Mononuclear cell (primary cell): ENCODE results near the gene MMP2. TPM values are rescaled to one million over a fixed set of nuclear protein-coding genes. Genes with fewer than 3 reads are reported as not detected.

Source experiments
- H3K27me3 ChIP-seq: 2 replicates; pipeline ENCODE4 v1.6.0; 2011; ENCODE audit warnings: low read length, control low read depth; ENCODE audit not compliant: insufficient read depth
- H3K4me1 ChIP-seq: 2 replicates; pipeline ENCODE4 v1.5.1; 2011; ENCODE audit warnings: mild to moderate bottlenecking, low read length, control low read depth; ENCODE audit not compliant: insufficient read depth
- H3K4me3 ChIP-seq: 2 replicates; pipeline ENCODE4 v1.5.1; 2011; ENCODE audit warnings: mild to moderate bottlenecking, low read length, moderate library complexity
- H3K9me3 ChIP-seq: 2 replicates; pipeline ENCODE4 v1.5.1; 2011; ENCODE audit warnings: low read depth, mild to moderate bottlenecking, control low read depth, low read length
- total RNA-seq: library from RNA; depleted of rRNA; stranded (reverse); fragments of >200 nt; gene quantifications from one replicate; pipeline ENCODE4 v1.2.3, GENCODE V29; 2012

MMP2 gene
- total RNA-seq, 1 donor: 0.10 TPM

GRCh38 chr16:55496509-55497145, 17.6 kb downstream of the MMP2 start:
- H3K9me3 ChIP-seq: no peaks in the 10 kb centered on the region
- no peaks in the 10 kb centered on the region for H3K27me3 ChIP-seq
- H3K4me3 ChIP-seq: no peak overlapping the region
- peaks cover 9% of the 10 kb centered on the region for H3K4me1 ChIP-seq

GRCh38 chr16:55497558-55497957, 18.6 kb downstream of the MMP2 start:
- H3K9me3 ChIP-seq: no peaks in the 10 kb centered on the region
- no peak overlapping the region for H3K4me3 ChIP-seq
- H3K4me1 ChIP-seq: peaks cover 9% of the 10 kb centered on the region
- no peaks in the 10 kb centered on the region for H3K27me3 ChIP-seq

DNA sequence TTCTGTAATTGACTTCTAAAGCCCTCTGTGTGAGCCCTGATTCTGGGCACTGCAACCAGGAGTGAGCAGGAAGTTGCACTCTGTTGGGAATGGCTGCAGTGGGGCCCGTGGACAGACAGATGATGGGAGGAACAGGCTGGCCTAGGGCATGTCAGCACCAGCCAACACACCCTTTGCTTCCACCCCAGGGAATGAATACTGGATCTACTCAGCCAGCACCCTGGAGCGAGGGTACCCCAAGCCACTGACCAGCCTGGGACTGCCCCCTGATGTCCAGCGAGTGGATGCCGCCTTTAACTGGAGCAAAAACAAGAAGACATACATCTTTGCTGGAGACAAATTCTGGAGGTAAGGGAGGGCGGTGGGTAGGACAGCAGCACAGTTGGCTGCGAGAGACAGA, 19.1 kb downstream of the MMP2 start:
- Histone ChIP-seq H3K4me3 (no peak overlapping the region), H3K27me3 (no peaks in the 10 kb centered on the region), H3K9me3 (no peaks in the 10 kb centered on the region), H3K4me1 (peaks cover 9% of the 10 kb centered on the region)

DNA sequence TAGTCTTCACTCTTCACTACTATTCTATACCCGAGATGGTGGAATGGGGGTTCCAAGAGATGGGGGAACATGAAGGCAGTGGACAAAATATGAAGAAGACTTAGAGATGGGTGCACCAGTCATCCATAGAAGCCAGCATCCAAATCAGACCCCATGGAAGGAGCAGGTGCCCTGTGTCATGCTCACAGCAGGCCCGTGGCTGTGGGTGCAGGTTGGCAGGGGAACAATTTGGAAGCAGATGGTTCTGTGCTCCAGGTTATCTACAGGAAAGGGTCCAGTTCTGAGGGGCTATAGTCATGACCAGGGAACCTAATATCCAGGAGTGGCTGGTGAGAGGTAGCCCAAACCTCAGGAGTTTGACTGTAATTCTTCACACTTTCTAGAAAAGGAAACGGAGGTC, 20.3 kb downstream of the MMP2 start:
- no peaks in the 10 kb centered on the region for H3K9me3 ChIP-seq
- H3K4me1 ChIP-seq: peaks cover 9% of the 10 kb centered on the region
- no peaks in the 10 kb centered on the region for H3K27me3 ChIP-seq
- no peak overlapping the region for H3K4me3 ChIP-seq

DNA sequence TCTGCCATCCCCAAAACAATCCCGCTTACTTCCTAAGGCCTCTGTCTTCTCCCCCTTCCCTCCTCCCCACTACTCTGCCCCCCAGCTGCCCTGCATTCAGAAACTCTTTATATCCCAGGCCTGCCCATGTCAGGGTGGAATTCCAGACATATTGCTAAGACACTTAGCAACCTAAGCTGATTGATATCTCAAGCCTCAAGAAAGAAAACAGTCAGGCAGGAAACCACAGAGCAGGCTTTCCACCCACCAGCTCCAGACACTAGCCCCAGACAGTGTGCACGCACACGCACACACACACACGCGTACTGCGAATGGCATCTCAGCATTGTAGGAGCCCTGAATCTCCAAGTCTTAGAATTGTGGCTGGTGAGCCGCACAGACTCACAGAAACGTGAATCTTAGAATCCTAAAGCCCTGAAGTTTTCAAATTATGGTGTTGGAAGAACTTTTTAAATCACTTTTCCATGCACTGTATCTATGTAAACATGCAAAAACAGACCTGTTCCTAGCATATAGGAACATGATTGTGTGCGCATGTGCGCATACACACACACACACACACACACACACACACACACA, 21.0 kb downstream of the MMP2 start:
- no peaks in the 10 kb centered on the region for H3K27me3 ChIP-seq
- H3K9me3 ChIP-seq: no peaks in the 10 kb centered on the region
- H3K4me3 ChIP-seq: no peak overlapping the region
- peaks cover 9% of the 10 kb centered on the region for H3K4me1 ChIP-seq

DNA sequence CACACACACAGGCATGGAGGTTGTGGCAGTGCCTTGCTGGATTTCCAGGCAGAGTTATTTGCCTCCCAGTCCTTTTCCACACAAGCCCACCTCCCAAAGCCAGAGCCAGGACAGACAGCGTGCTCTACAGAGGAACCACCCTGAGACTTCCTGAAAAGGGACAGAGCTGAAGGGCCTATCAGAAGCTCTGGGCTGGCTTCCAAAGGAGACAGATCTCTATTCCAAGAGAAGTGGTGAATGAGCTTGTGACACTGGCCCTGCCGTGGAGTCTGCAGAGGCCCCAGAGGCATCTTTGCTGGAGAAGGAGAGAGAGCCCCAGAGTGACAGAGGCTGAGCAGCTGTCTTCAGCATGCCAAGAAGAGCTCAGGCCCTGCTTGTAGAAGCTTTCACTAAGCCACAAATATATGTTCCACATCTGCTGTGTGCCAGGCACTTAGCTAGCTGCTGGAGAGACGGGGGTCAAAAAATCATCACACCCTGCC, 21.6 kb downstream of the MMP2 start:
- peaks cover 9% of the 10 kb centered on the region for H3K4me1 ChIP-seq
- no peaks in the 10 kb centered on the region for H3K27me3 ChIP-seq
- no peak overlapping the region for H3K4me3 ChIP-seq
- H3K9me3 ChIP-seq: no peaks in the 10 kb centered on the region

DNA sequence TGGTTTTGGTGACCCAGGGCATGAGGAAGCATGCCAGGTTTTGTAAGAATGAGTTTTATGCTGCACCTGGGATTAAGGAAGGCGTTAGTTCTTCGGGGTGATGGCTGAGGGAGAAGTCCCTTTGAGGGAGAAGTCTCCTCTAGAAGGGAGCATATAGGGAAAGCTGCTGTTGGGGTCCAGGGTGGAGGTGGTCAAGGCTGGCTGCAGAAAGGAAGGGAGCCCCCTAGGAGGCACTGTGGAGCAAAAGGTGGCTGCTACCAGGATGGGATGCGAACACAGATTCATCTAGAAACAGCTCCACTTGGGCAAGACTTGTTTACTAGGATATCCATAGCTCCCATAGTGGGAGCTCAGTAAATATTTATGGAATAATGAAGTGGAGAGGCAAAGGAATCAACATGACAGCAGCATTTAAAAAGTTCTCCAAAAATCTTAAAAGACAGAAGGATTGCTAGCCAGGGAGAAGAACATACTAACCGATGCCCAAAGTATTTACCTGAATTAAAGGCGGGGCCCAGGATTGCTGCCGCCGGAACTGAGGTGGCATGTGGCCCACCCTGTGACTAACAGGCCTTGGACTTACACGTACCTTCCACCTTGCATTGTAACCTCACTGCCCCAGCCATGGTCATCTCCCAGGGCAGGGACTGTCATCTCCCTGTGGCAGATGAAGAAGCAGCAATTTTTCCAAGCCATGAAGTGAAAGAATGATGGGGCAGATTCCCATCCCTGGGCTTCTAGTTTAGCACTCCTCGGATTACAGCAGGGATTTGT, 22.7 kb downstream of the MMP2 start:
- Histone ChIP-seq H3K27me3 (no peaks in the 10 kb centered on the region), H3K4me3 (no peak overlapping the region), H3K9me3 (no peaks in the 10 kb centered on the region), H3K4me1 (peaks cover 9% of the 10 kb centered on the region)

GRCh38 chr16:55502801-55503366, 23.9 kb downstream of the MMP2 start:
- Histone ChIP-seq H3K4me1 (peaks cover 13% of the 10 kb centered on the region), H3K4me3 (no peak overlapping the region), H3K27me3 (no peaks in the 10 kb centered on the region), H3K9me3 (no peaks in the 10 kb centered on the region)

- H3K4me3 ChIP-seq: no peak overlapping the region
- H3K27me3 ChIP-seq: no peaks in the 10 kb centered on the region
- H3K9me3 ChIP-seq: no peaks in the 10 kb centered on the region
- peaks cover 23% of the 10 kb centered on the region for H3K4me1 ChIP-seq
Observed at GRCh38 chr16:55503726-55504550, 24.9 kb downstream of the MMP2 start.

- Histone ChIP-seq H3K4me3 (no peak overlapping the region), H3K27me3 (peaks cover 4% of the 10 kb centered on the region), H3K9me3 (no peaks in the 10 kb centered on the region), H3K4me1 (peaks cover 25% of the 10 kb centered on the region)
Observed at GRCh38 chr16:55505333-55506015, 26.5 kb downstream of the MMP2 start.

- H3K9me3 ChIP-seq: no peaks in the 10 kb centered on the region
Observed at GRCh38 chr16:55506083-55506482, 27.1 kb downstream of the MMP2 start.

GRCh38 chr16:55506708-55507107, 27.7 kb downstream of the MMP2 start:
- peaks cover 23% of the 10 kb centered on the region for H3K4me1 ChIP-seq
- no peak overlapping the region for H3K4me3 ChIP-seq
- peaks cover 4% of the 10 kb centered on the region for H3K27me3 ChIP-seq
- no peaks in the 10 kb centered on the region for H3K9me3 ChIP-seq

More at GRCh38 chr16:55506083-55506482, 27.1 kb downstream of the MMP2 start:
- H3K4me3 ChIP-seq: no peak overlapping the region
- peaks cover 23% of the 10 kb centered on the region for H3K4me1 ChIP-seq
- H3K27me3 ChIP-seq: peaks cover 4% of the 10 kb centered on the region

GRCh38 chr16:55508271-55508921, 29.4 kb downstream of the MMP2 start:
- H3K4me1 ChIP-seq: peaks cover 23% of the 10 kb centered on the region
- H3K9me3 ChIP-seq: peaks cover 9% of the 10 kb centered on the region
- H3K27me3 ChIP-seq: peaks cover 8% of the 10 kb centered on the region
- peak overlapping the region; percentile 55 for H3K4me3 ChIP-seq
